Activated T-helper 17 cell treated with anti-CD3 and anti-CD28 coated beads, Interleukin-2, amount 50 U/mL, for 72 hours (primary cell): ENCODE data around the gene FAM168A. TPM values are rescaled to one million over a fixed set of nuclear protein-coding genes. Genes with fewer than 3 reads are reported as not detected.

Experiments
- ATAC-seq: fragments of 150-1000 bp; cut with Tn5 transposase; replicated peaks from 2 replicates; pipeline ENCODE4 v1.10.0; 2021; ENCODE audit warnings: mild to moderate bottlenecking, moderate library complexity
- H3K27ac Mint-ChIP-seq: one replicate; pipeline ENCODE4 v1.8.0; 2022; ENCODE audit warnings: mixed read lengths
- H3K27me3 Mint-ChIP-seq: one replicate; pipeline ENCODE4 v1.8.0; 2022; ENCODE audit warnings: mixed read lengths
- H3K36me3 Mint-ChIP-seq: one replicate; pipeline ENCODE4 v1.8.0; 2022; ENCODE audit warnings: low read depth, mild to moderate bottlenecking, mixed read lengths
- H3K4me1 Mint-ChIP-seq: one replicate; pipeline ENCODE4 v1.8.0; 2022; ENCODE audit warnings: mixed read lengths
- H3K4me3 Mint-ChIP-seq: one replicate; pipeline ENCODE4 v1.8.0; 2022; ENCODE audit warnings: mild to moderate bottlenecking, mixed read lengths
- H3K9me3 Mint-ChIP-seq: one replicate; pipeline ENCODE4 v1.8.0; 2022; ENCODE audit warnings: mixed read lengths
- total RNA-seq, 2 donors: library from RNA; stranded (reverse); gene quantifications; one replicate each; pipeline ENCODE4 v1.2.3, GENCODE V29; 2022

The FAM168A gene
- total RNA-seq, 2 donors from 2014 or later: 16.0 to 33.2 TPM

- Mint-ChIP-seq H3K4me1 (peaks cover 32% of the 10 kb centered on the region), H3K4me3 (no peak overlapping the region), H3K36me3 (peaks cover 15% of the 10 kb centered on the region), H3K27ac (peak overlapping the region; percentile 50), H3K9me3 (no peaks in the 10 kb centered on the region), H3K27me3 (no peaks in the 10 kb centered on the region)
- no peak for ATAC-seq
These were observed 215.7 kb downstream of the FAM168A start for GRCh38 chr11:73382183-73382582.

DNA sequence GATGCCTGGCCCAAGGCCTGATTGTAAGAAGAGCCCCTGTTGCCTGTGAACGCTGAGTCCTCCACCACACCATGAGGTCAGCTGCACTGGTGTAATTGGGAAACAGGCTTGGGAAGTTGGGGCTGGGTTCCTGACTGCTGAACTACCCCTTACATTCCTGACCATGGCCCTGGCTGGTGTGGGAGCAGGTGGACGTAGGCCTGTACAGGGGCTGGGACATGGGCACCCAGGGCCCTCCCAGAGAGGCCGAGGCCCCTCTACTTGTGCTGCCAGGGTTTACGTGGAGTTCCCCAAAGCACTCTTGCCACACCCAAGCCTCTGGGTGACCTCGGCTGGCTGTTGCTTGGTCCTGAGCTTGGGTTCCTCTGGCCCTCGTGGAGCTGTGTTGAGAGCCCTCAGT, 216.3 kb downstream of the FAM168A start:
- ATAC-seq: no peak
- no peak overlapping the region for H3K27ac Mint-ChIP-seq
- H3K36me3 Mint-ChIP-seq: peaks cover 19% of the 10 kb centered on the region
- no peaks in the 10 kb centered on the region for H3K9me3 Mint-ChIP-seq
- H3K4me1 Mint-ChIP-seq: peaks cover 35% of the 10 kb centered on the region
- no peak overlapping the region for H3K4me3 Mint-ChIP-seq
- no peaks in the 10 kb centered on the region for H3K27me3 Mint-ChIP-seq

GRCh38 chr11:73380897-73381410, 217.0 kb downstream of the FAM168A start:
- Mint-ChIP-seq H3K4me1 (peaks cover 35% of the 10 kb centered on the region), H3K27ac (no peak overlapping the region), H3K36me3 (peaks cover 19% of the 10 kb centered on the region), H3K4me3 (no peak overlapping the region), H3K9me3 (no peaks in the 10 kb centered on the region), H3K27me3 (no peaks in the 10 kb centered on the region)
- ATAC-seq: no peak

GRCh38 chr11:73380331-73380730, 217.6 kb downstream of the FAM168A start:
- peaks cover 19% of the 10 kb centered on the region for H3K36me3 Mint-ChIP-seq
- no peaks in the 10 kb centered on the region for H3K9me3 Mint-ChIP-seq
- no peak for ATAC-seq
- H3K27ac Mint-ChIP-seq: peak overlapping the region; percentile 96
- peak overlapping the region; percentile 33 for H3K4me3 Mint-ChIP-seq
- peaks cover 38% of the 10 kb centered on the region for H3K4me1 Mint-ChIP-seq
- H3K27me3 Mint-ChIP-seq: no peaks in the 10 kb centered on the region

DNA sequence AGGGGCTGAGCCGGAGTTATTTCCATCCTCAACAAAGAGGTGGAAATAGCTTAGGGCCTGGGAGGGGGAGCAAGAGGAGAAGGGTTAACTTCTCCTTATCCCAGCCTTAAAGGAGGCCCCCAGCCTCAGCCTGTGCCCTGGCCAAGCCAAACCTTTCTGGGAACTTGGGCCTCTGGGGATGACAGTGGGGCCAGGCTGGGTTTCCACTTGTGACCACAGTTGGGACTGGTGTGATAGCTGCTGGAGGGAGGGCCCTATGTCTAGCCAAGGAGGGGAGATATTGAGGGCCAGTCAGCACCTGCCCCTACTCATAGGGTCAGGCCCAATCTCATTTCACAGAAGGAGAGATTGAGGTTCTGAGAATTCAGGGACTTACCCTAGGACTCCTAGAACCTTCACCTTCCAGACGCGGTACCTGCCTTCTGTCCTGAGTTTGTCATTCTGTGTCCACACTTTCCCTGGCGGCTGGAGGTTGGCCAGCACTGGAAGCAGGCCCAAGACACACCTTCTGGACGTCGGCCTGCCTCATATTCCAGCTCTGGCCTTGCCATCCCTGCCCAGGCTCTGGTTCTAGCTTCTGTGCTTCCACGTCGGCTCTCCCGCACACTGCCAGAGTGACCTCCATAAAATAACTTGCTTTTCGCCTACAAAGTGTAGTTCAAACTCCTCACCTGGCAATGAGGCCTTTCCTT, 218.6 kb downstream of the FAM168A start:
- peak overlapping the region; percentile 91 for H3K4me3 Mint-ChIP-seq
- no peaks in the 10 kb centered on the region for H3K27me3 Mint-ChIP-seq
- H3K27ac Mint-ChIP-seq: peak overlapping the region; percentile 96
- no peak for ATAC-seq
- H3K36me3 Mint-ChIP-seq: peaks cover 19% of the 10 kb centered on the region
- H3K9me3 Mint-ChIP-seq: no peaks in the 10 kb centered on the region
- peaks cover 32% of the 10 kb centered on the region for H3K4me1 Mint-ChIP-seq

DNA sequence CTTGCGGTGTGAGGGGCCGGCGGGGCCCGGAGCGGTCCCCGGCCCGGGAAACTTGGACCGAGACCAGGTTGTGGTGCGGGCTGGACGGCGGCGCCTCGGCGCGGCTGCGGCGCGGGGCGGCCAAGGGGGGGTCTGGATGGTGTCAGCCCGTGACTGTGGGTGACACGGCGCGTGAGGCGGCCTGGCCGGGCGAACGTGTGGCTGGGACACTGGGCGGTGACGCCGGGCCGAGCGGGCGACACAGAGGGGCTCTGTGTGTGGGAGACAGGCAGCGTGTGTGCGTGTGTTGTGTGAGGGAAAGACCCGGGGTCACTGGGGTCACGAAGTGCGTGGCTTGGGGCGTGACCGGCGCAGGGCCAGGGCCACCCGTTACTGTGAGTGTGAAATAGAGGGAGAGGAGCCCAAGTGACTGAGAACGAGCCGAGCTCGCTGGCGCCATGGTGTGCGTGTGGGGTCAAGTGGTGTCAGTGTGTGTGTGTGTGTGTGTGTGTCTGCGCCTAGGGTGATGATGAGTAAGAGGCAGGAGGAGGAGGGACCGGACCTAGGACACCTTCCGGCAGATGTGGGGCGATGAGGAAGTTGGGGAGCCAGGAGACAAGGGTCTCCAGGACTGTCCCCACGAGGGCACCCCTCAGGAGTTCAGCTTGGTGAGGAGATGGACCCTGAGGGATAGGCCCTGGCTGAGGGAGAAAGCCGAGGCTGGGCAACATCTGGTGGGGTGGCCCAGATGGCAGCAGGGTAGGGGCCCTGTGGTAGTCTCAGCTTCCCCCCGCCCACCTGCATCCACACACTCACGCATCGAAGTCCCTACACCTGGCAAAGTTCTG, 220.9 kb downstream of the FAM168A start:
- Mint-ChIP-seq H3K27ac (peak overlapping the region; percentile 96), H3K36me3 (peaks cover 19% of the 10 kb centered on the region), H3K9me3 (no peaks in the 10 kb centered on the region), H3K4me3 (peak overlapping the region; percentile 91), H3K27me3 (no peaks in the 10 kb centered on the region), H3K4me1 (peaks cover 26% of the 10 kb centered on the region)
- peak; percentile 68 for ATAC-seq

GRCh38 chr11:73376160-73376802, 221.6 kb downstream of the FAM168A start, which contains the start of gene RELT:
Gene RELT, plus strand, starts transcription at chr11:73376399. Its CDS starts 12,738 bp downstream, at chr11:73389137.
- Mint-ChIP-seq H3K9me3 (no peaks in the 10 kb centered on the region), H3K27me3 (no peaks in the 10 kb centered on the region), H3K27ac (peak within 1 kb of the TSS; percentile 96), H3K36me3 (peaks cover 19% of the 10 kb centered on the region), H3K4me3 (peak within 1 kb of the TSS; percentile 91), H3K4me1 (peaks cover 26% of the 10 kb centered on the region)
- ATAC-seq: peak; percentile 87

- peaks cover 22% of the 10 kb centered on the region for H3K4me1 Mint-ChIP-seq
- no peaks in the 10 kb centered on the region for H3K9me3 Mint-ChIP-seq
- no peak for ATAC-seq
- H3K27ac Mint-ChIP-seq: peak overlapping the region; percentile 91
- H3K27me3 Mint-ChIP-seq: no peaks in the 10 kb centered on the region
- H3K36me3 Mint-ChIP-seq: peaks cover 19% of the 10 kb centered on the region
- H3K4me3 Mint-ChIP-seq: peak overlapping the region; percentile 63
These were observed 222.1 kb downstream of the FAM168A start for GRCh38 chr11:73375830-73376159.

- Mint-ChIP-seq H3K4me1 (peaks cover 19% of the 10 kb centered on the region), H3K4me3 (no peak overlapping the region), H3K9me3 (no peaks in the 10 kb centered on the region), H3K36me3 (peaks cover 19% of the 10 kb centered on the region), H3K27ac (no peak overlapping the region), H3K27me3 (no peaks in the 10 kb centered on the region)
- no peak for ATAC-seq
These were observed 223.8 kb downstream of the FAM168A start for GRCh38 chr11:73374151-73374550.

GRCh38 chr11:73372375-73372993, 225.4 kb downstream of the FAM168A start:
- no peaks in the 10 kb centered on the region for H3K9me3 Mint-ChIP-seq
- no peak for ATAC-seq
- H3K4me1 Mint-ChIP-seq: peaks cover 10% of the 10 kb centered on the region
- H3K36me3 Mint-ChIP-seq: peaks cover 8% of the 10 kb centered on the region
- H3K4me3 Mint-ChIP-seq: no peak overlapping the region
- H3K27ac Mint-ChIP-seq: no peak overlapping the region
- no peaks in the 10 kb centered on the region for H3K27me3 Mint-ChIP-seq

- Mint-ChIP-seq H3K4me1 (peaks cover 14% of the 10 kb centered on the region), H3K27me3 (no peaks in the 10 kb centered on the region), H3K27ac (peak overlapping the region; percentile 87), H3K4me3 (peak overlapping the region; percentile 60), H3K36me3 (no peaks in the 10 kb centered on the region), H3K9me3 (no peaks in the 10 kb centered on the region)
- peak; percentile 39 for ATAC-seq
These were observed 230.4 kb downstream of the FAM168A start for GRCh38 chr11:73367482-73368024.

DNA sequence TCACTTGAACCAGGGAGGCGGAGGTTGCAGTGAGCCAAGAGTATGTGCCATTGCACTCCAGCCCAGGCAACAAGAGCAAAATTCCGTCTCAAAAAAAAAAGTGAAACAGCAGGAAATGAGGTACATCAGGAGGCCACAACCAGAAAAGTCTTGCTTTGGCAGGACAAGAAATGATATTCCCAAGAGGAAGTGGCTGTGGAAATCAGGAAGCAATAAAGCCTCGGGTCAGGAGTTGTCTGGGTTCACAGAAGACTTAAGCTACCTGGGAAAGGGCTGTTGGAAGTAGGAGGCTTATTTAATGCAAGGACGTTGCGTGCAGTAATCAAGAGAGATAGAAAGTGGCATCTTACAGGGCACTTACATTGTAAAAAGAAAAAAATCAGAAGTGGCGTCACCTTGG, 231.0 kb downstream of the FAM168A start:
- Mint-ChIP-seq H3K9me3 (no peaks in the 10 kb centered on the region), H3K4me3 (peak overlapping the region; percentile 60), H3K36me3 (no peaks in the 10 kb centered on the region), H3K27me3 (no peaks in the 10 kb centered on the region), H3K4me1 (peaks cover 14% of the 10 kb centered on the region), H3K27ac (peak overlapping the region; percentile 87)
- no peak for ATAC-seq

DNA sequence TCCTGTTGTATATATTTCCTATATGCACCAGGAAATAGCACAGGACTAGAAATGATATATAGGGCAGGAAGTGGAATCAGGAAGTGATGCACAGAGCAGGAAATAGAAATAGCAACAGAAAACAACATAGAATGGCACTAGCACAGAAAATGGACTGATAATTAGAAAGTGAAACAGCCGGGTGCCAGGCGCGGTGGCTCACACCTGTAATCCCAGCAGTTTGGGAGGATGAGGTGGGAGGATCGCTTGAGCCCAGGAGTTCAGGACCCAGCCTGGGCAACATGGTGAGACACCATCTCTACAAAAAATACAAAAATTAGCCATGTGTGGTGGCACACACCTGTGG, 231.7 kb downstream of the FAM168A start:
- H3K36me3 Mint-ChIP-seq: no peaks in the 10 kb centered on the region
- peak overlapping the region; percentile 87 for H3K27ac Mint-ChIP-seq
- no peaks in the 10 kb centered on the region for H3K9me3 Mint-ChIP-seq
- peak overlapping the region; percentile 60 for H3K4me3 Mint-ChIP-seq
- H3K27me3 Mint-ChIP-seq: no peaks in the 10 kb centered on the region
- ATAC-seq: peak; percentile 60
- H3K4me1 Mint-ChIP-seq: peaks cover 14% of the 10 kb centered on the region
